ENCODE data around the gene OGFOD3. TPM values are rescaled to one million over a fixed set of nuclear protein-coding genes. Genes with fewer than 3 reads are reported as not detected.
A peak's percentile ranks its signal among the peaks of the same experiment; 100 is the strongest.

Gene OGFOD3
- total and polyA plus RNA-seq, 7 donors, result 6.0 to 28.2 (median 19.3) TPM

- no peak for TF ChIP-seq EP300 (IDR thresholded peaks at IDR 0.05)
- no peak for TF ChIP-seq POLR2AphosphoS5 (IDR thresholded peaks at IDR 0.05)
- TF ChIP-seq, protein P1, sequence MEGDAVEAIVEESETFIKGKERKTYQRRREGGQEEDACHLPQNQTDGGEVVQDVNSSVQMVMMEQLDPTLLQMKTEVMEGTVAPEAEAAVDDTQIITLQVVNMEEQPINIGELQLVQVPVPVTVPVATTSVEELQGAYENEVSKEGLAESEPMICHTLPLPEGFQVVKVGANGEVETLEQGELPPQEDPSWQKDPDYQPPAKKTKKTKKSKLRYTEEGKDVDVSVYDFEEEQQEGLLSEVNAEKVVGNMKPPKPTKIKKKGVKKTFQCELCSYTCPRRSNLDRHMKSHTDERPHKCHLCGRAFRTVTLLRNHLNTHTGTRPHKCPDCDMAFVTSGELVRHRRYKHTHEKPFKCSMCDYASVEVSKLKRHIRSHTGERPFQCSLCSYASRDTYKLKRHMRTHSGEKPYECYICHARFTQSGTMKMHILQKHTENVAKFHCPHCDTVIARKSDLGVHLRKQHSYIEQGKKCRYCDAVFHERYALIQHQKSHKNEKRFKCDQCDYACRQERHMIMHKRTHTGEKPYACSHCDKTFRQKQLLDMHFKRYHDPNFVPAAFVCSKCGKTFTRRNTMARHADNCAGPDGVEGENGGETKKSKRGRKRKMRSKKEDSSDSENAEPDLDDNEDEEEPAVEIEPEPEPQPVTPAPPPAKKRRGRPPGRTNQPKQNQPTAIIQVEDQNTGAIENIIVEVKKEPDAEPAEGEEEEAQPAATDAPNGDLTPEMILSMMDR (IDR thresholded peaks at IDR 0.05), result no peak
- no peak for TF ChIP-seq POLR2A (IDR thresholded peaks at IDR 0.05)
- peaks cover 0 to 11% (median 2%) of the 10 kb centered on the region in 4 donors for H3K4me1 ChIP-seq
- DNase-seq, result no peak
- H3K36me3 ChIP-seq, result peaks cover 0 to 46% (median 7%) of the 10 kb centered on the region in 4 donors
- H3K27me3 ChIP-seq, result no peaks in the 10 kb centered on the region
- intact Hi-C loops (cut with DNase I), result no loop called here
- H3K27ac ChIP-seq, result no peak overlapping the region
- no peak overlapping the region for H3K4me3 ChIP-seq
- no peaks in the 10 kb centered on the region for H3K9me3 ChIP-seq
- WGBS, 2 donors, result 83 to 91% methylated on average over 38 to 39 of the region's 40 CpGs
Measured at GRCh38 chr17:82443465-82444283, 25.3 kb upstream of the OGFOD3 start.

DNA sequence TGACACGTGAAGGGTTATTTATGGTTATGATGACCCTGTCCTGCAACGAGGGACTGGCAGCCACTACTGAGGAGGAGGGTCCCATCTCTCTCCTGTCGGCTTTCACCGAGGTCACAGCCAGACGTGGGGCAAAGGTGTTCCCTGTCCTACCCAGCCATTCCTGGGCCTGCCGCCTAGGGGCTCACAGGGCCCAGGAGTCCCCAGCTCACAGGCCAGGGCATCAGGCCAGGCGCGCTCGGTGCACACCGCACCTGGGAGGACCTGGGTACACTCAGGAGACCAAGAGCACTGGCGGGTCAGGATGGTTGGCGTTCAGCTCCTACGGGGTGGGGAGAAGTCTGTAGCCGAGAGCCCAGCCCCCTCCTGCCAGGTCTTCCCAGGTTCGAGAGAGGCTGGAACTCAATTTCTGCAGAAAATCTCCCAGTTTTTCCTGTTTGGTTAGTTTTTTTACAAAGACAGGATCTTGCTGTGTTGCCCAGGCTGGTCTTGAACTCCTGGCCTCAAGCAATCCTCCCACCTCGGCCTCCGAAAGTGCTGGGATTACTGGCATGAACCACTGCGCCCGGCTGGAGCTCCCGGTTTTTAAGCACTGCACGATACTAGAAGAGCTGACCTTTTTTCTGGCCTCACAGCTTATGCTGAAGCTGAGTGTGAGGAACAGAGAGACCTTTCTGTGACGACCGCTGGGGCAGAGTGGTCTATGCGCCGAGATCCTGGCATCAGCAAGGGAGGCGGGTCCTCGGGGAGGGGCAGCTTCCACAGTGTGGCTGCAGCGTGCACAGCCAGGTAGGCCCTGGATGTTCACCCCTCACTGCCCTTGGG lies 24.5 kb upstream of the OGFOD3 start:
- Histone ChIP-seq H3K36me3 (peaks cover 0 to 46% (median 7%) of the 10 kb centered on the region in 4 donors), H3K4me1 (peaks cover 0 to 11% (median 2%) of the 10 kb centered on the region in 4 donors), H3K9me3 (no peaks in the 10 kb centered on the region), H3K27me3 (no peaks in the 10 kb centered on the region), H3K4me3 (no peak overlapping the region), H3K27ac (no peak overlapping the region)
- intact Hi-C loops (cut with DNase I), result no loop called here
- WGBS, 2 donors, result 89 to 91% methylated on average over 28 of the region's 28 CpGs
- TF ChIP-seq POLR2AphosphoS5 (IDR thresholded peaks at IDR 0.05) (no peak), POLR2A (IDR thresholded peaks at IDR 0.05) (no peak), EP300 (IDR thresholded peaks at IDR 0.05) (no peak)
- TF ChIP-seq, protein P1 (IDR thresholded peaks at IDR 0.05), result no peak
- no peak for DNase-seq

GRCh38 chr17:82441691-82442487 lies 23.5 kb upstream of the OGFOD3 start:
- no peak for TF ChIP-seq POLR2A (IDR thresholded peaks at IDR 0.05)
- TF ChIP-seq, protein P1 (IDR thresholded peaks at IDR 0.05), result no peak
- TF ChIP-seq EP300 (IDR thresholded peaks at IDR 0.05), result no peak
- TF ChIP-seq POLR2AphosphoS5 (IDR thresholded peaks at IDR 0.05), result no peak
- peaks cover 0 to 11% (median 2%) of the 10 kb centered on the region in 4 donors for H3K4me1 ChIP-seq
- H3K9me3 ChIP-seq, result no peaks in the 10 kb centered on the region
- no peak overlapping the region for H3K27ac ChIP-seq
- WGBS, 2 donors, result 84 to 88% methylated on average over 27 of the region's 27 CpGs
- intact Hi-C loops (cut with DNase I), result no loop called here
- no peak overlapping the region for H3K4me3 ChIP-seq
- peaks cover 0 to 44% (median 7%) of the 10 kb centered on the region in 4 donors for H3K36me3 ChIP-seq
- no peaks in the 10 kb centered on the region for H3K27me3 ChIP-seq
- no peak for DNase-seq

- intact Hi-C loops (cut with DNase I), result no loop called here
- Histone ChIP-seq H3K9me3 (no peaks in the 10 kb centered on the region), H3K36me3 (peaks cover 0 to 50% (median 7%) of the 10 kb centered on the region in 4 donors), H3K27me3 (no peaks in the 10 kb centered on the region), H3K4me1 (peaks cover 0 to 11% (median 0%) of the 10 kb centered on the region in 4 donors), H3K27ac (peak overlapping the region; percentile 12 to 52 (median 26)), H3K4me3 (peak overlapping the region in 1 of 4 donors; percentile 7)
- TF ChIP-seq POLR2AphosphoS5 (IDR thresholded peaks at IDR 0.05), result no peak
- TF ChIP-seq, protein P1 (IDR thresholded peaks at IDR 0.05), result no peak
- no peak for TF ChIP-seq EP300 (IDR thresholded peaks at IDR 0.05)
- no peak for TF ChIP-seq POLR2A (IDR thresholded peaks at IDR 0.05)
- WGBS, 2 donors, result 76 to 82% methylated on average over 17 of the region's 17 CpGs
- DNase-seq, result peak; percentile 77
Measured at GRCh38 chr17:82440991-82441627, 22.7 kb upstream of the OGFOD3 start.
